GM12874 (cell line): Measurements from ENCODE around the gene CROCC2.

Experiments used
- CTCF ChIP-seq: IDR thresholded peaks from 2 replicates; pipeline ENCODE4 v1.5.1; 2011; ENCODE audit warnings: low read depth, mild to moderate bottlenecking, control low read depth, low read length, moderate library complexity; ENCODE audit not compliant: insufficient read depth

The CROCC2 gene

GRCh38 chr2:240930631-240931318 is 24.6 kb downstream of the CROCC2 start:
- no peak for TF ChIP-seq CTCF

DNA sequence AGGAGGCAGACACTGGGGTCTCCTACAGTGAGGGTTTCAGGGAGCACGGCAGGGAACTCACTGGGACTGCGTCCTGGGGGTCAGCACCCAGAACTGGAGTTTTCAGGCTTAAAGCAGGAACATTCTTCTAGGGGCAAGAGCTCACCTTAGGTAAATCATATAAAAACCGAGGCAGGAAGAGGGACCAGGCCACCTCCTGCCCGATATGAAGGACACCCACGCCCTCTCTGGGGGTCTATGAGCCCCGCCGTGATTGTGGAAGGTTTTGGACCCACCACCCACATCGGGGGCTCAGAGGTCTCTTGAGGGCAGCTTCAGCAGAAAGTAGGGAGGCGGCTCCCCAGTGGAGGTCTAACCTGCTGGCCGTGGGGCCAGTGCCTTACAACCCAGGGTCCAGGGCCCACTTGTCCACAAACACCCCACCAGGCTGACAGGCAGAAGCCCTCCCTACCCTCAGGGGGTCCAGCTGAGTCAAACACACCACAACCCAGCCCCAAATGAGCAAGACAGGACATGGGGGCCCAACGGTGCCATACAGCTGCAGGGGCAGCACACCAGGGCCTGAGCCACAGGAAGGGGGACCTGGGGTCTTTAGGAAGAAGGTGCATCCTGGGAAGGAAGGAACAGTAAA is 25.3 kb downstream of the CROCC2 start:
- TF ChIP-seq CTCF, result no peak

DNA sequence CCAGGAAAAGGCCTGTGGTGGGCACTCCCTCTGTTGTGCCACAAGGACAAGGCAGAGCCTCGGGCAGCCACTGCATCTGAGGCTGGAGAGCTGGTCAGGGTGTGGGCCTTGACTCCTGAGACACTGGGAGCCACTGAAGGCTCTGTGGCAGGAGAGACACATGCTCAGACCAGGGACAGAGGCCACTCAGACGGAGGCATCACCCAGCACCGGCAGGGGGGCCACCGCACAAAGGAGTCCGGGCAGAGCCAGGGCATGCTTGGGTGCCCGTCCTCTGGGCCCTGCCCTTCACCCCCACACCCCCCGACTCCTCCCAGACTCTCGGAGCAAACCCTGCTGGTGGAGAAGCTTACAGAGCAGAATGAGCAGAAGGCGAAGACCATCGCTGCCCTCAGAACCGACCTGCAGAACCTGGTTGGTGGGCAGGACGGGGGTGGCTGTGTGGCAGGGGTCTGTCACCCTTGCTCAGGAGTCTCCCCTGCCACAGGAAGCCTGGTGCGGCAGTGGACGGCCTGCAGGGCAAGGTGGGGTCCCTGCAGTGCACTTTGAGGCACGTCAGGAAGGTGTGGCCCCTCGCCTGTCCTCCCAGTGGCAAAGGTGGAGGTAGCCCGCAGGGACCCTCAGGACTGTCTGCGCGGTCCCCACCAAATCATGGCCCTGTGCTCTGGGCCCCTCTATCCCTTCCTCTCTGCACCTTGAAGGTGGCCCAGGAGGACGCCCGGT is 26.0 kb downstream of the CROCC2 start:
- no peak for TF ChIP-seq CTCF

GRCh38 chr2:240932724-240933047 is 26.6 kb downstream of the CROCC2 start:
- TF ChIP-seq CTCF, result no peak

DNA sequence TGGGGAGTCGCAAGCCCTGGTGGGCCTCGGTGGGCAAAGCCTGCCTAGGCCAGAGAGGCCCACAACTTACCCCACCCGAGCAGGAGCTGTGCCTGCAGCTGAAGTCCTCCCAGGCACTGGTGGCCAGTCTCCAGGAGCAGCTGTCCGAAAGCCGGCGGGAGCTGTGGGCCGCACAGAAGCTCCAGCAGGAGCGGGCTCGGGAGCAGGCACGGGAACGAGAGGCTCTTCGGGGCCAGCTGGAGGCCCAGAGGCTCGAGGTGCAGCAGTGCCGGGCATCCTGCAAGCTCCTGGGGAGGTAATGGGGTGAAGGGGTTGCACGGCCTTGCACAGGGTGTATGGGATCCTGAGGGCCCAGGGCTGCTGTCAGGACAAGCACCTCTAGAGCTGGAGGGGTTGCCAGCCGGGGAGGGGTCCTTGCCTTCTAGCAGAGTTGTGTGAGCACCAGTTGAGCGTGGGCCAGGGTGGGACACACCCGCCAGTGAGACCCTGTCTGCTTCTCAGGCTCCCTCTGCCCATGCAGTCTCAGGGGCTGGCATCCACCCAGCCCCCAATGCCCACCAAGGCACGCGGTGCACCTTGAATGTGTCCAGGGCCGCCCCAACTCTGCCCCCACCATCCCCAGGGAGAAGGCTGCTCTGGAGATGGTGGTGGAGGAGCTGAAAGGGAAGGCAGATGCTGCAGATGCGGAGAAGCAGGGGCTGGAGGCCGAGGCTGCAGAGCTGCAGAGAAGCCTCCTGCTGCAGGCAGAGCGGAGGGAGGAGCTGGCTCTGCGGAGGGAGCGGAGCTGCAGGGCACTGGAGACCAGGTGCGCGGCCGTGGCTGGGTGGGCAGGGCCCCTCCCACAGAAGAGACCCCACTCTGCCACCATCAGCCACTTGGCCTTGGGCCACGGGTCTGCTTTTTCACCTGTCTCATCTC is 27.2 kb downstream of the CROCC2 start:
- no peak for TF ChIP-seq CTCF

- no peak for TF ChIP-seq CTCF
Measured at GRCh38 chr2:240933966-240934700, 28.0 kb downstream of the CROCC2 start.
